GM10248 (cell line): ENCODE data around the gene ATAD1.

Source experiments
- CTCF ChIA-PET: fragments of 300-600 bp; sonication (Branson Sonifier 250); formaldehyde crosslinking; extraction: SDS; loops from one replicate; lab custom pipeline; 2021; ENCODE audit warnings: antibody characterized with exemption; lab: Yijun Ruan, JAX
- POLR2A ChIA-PET: fragments of 350-650 bp; sonication (Branson Sonifier 250); formaldehyde crosslinking; extraction: SDS; loops from one replicate; lab custom pipeline; 2020; ENCODE audit warnings: antibody characterized with exemption; lab: Yijun Ruan, JAX
- DNase-seq: peaks from one replicate; pipeline ENCODE4 v3.0.0; 2012; ENCODE audit errors: extremely low spot score
- CTCF ChIP-seq: IDR thresholded peaks from 2 replicates; pipeline ENCODE4 v1.5.1; 2012; ENCODE audit warnings: mild to moderate bottlenecking, low read depth; ENCODE audit errors: extremely low read depth, missing control alignments, control extremely low read depth

Gene ATAD1

GRCh38 chr10:87761892-87762291, 56.1 kb downstream of the ATAD1 start:
- POLR2A ChIA-PET = no interaction called here
- DNase-seq = no peak
- no peak for TF ChIP-seq CTCF
- CTCF ChIA-PET = interaction anchor here (0.8 to 3.3 kb wide), 3 partner anchors 10 to 28 kb away, joined by 3 to 11 read pairs (median 3); no protein-coding TSS in a partner anchor

- no peak for DNase-seq
- TF ChIP-seq CTCF = no peak
- ChIA-PET POLR2A (interaction anchor here (0.6 kb wide), 1 partner anchor 85 kb away, joined by 3 read pairs; no protein-coding TSS in a partner anchor), CTCF (interaction anchor here (1.4 to 3.3 kb wide), 4 partner anchors 10 to 27 kb away, joined by 3 to 11 read pairs (median 4); no protein-coding TSS in a partner anchor)
These were observed 56.9 kb downstream of the ATAD1 start for GRCh38 chr10:87761153-87761552.

GRCh38 chr10:87760195-87760905, 57.7 kb downstream of the ATAD1 start:
- ChIA-PET CTCF (interaction anchor here (0.7 to 3.3 kb wide), 10 partner anchors 9 to 32 kb away, joined by 3 to 11 read pairs (median 4); no protein-coding TSS in a partner anchor), POLR2A (interaction anchor here (0.6 kb wide), 1 partner anchor 84 kb away, joined by 3 read pairs; no protein-coding TSS in a partner anchor)
- no peak for DNase-seq
- no peak for TF ChIP-seq CTCF

- CTCF ChIA-PET = interaction anchor here (0.7 to 3.3 kb wide), 8 partner anchors 8 to 32 kb away, joined by 3 to 11 read pairs (median 4); no protein-coding TSS in a partner anchor
- no peak for DNase-seq
- TF ChIP-seq CTCF = no peak
- POLR2A ChIA-PET = no interaction called here
These were observed 58.5 kb downstream of the ATAD1 start for GRCh38 chr10:87759551-87759950.

- ChIA-PET CTCF (interaction anchor here (0.9 to 1.5 kb wide), 3 partner anchors 12 to 24 kb away, joined by 3 to 5 read pairs (median 3); no protein-coding TSS in a partner anchor), POLR2A (no interaction called here)
These were observed 60.3 kb downstream of the ATAD1 start for GRCh38 chr10:87757685-87758084.

More at GRCh38 chr10:87757685-87758084, 60.3 kb downstream of the ATAD1 start:
- TF ChIP-seq CTCF = no peak
- no peak for DNase-seq
